ENCODE data around the gene RNF167.
"Not testable (repeated sequence)": the region's sequence is repeated elsewhere in the genome, so short reads cannot be mapped to it uniquely, and the experiment has no call there.

RNF167 gene

GRCh38 chr17:4902540-4902939 is 37.5 kb upstream of the RNF167 start:
- no peak for DNase-seq (ENCODE audit: low read depth)

- peak; percentile 69 for DNase-seq (ENCODE audit: low read depth)
These were observed 36.8 kb upstream of the RNF167 start, which contains the start of gene CHRNE for GRCh38 chr17:4903051-4903818. CHRNE (minus strand) TSS chr17:4903098; CDS start chr17:4903063, 35 bp downstream.

- not testable (repeated sequence) for DNase-seq (ENCODE audit: low read depth)
These were observed 33.4 kb upstream of the RNF167 start for GRCh38 chr17:4906642-4907041.

- DNase-seq (ENCODE audit: low read depth): no peak
These were observed 31.8 kb upstream of the RNF167 start for GRCh38 chr17:4908301-4908700.

- DNase-seq (ENCODE audit: low read depth): peak; percentile 52
These were observed 31.2 kb upstream of the RNF167 start for GRCh38 chr17:4908711-4909496.

- no peak for DNase-seq (ENCODE audit: low read depth)
These were observed 26.1 kb upstream of the RNF167 start for GRCh38 chr17:4913994-4914393.

- not testable (repeated sequence) for DNase-seq (ENCODE audit: low read depth)
These were observed 25.5 kb upstream of the RNF167 start for GRCh38 chr17:4914551-4914950.

- DNase-seq (ENCODE audit: low read depth): no peak
These were observed 20.5 kb upstream of the RNF167 start for GRCh38 chr17:4919511-4920047.

- DNase-seq (ENCODE audit: low read depth): no peak
These were observed 19.6 kb upstream of the RNF167 start for GRCh38 chr17:4920351-4921048.

- DNase-seq (ENCODE audit: low read depth): no peak
These were observed 18.7 kb upstream of the RNF167 start for GRCh38 chr17:4921320-4921719.

GRCh38 chr17:4926577-4927335 is 13.3 kb upstream of the RNF167 start:
- DNase-seq (ENCODE audit: low read depth): not testable (repeated sequence)

GRCh38 chr17:4928881-4929280 is 11.2 kb upstream of the RNF167 start:
- no peak for DNase-seq (ENCODE audit: low read depth)

- DNase-seq (ENCODE audit: low read depth): no peak
These were observed 8.1 kb upstream of the RNF167 start, which contains the start of gene GP1BA for GRCh38 chr17:4931963-4932362. GP1BA (plus strand) TSS chr17:4932277; CDS start chr17:4932605, 328 bp downstream.

GRCh38 chr17:4932756-4933155 is 7.3 kb upstream of the RNF167 start:
- no peak for DNase-seq (ENCODE audit: low read depth)

- no peak for DNase-seq (ENCODE audit: low read depth)
These were observed 6.4 kb upstream of the RNF167 start for GRCh38 chr17:4933646-4934045.

- DNase-seq (ENCODE audit: low read depth): no peak
These were observed 5.7 kb upstream of the RNF167 start for GRCh38 chr17:4934173-4934979.

- no peak for DNase-seq (ENCODE audit: low read depth)
These were observed 4.4 kb upstream of the RNF167 start for GRCh38 chr17:4935650-4936049.

- DNase-seq (ENCODE audit: low read depth): no peak
These were observed 3.6 kb upstream of the RNF167 start for GRCh38 chr17:4936436-4936835.

- DNase-seq (ENCODE audit: low read depth): no peak
These were observed 2.5 kb upstream of the RNF167 start for GRCh38 chr17:4937553-4937952.

GRCh38 chr17:4938069-4938491 is 2.0 kb upstream of the RNF167 start:
- no peak for DNase-seq (ENCODE audit: low read depth)
